Fibroblast of skin of left biceps (primary cell): ENCODE results near the gene FAM163B.

Source experiments
- DNase-seq, 2 experiments: peaks; one replicate each; pipeline ENCODE4 v3.0.0-alpha.2; 2013; ENCODE audit warnings: low read depth in 2 of 2

FAM163B gene

GRCh38 chr9:133616643-133617405 lies 7.6 kb upstream of the FAM163B start:
- no peak for DNase-seq

- DNase-seq = no peak
Observed at GRCh38 chr9:133615606-133616188, 6.5 kb upstream of the FAM163B start.

GRCh38 chr9:133615186-133615585 lies 6.0 kb upstream of the FAM163B start:
- DNase-seq = no peak

- DNase-seq = no peak
Observed at GRCh38 chr9:133614678-133615077, 5.5 kb upstream of the FAM163B start.

GRCh38 chr9:133614056-133614455 lies 4.9 kb upstream of the FAM163B start:
- no peak for DNase-seq

- no peak for DNase-seq
Observed at GRCh38 chr9:133613432-133613831, 4.2 kb upstream of the FAM163B start.

- DNase-seq = no peak
Observed at GRCh38 chr9:133612816-133613215, 3.6 kb upstream of the FAM163B start.

- no peak for DNase-seq
Observed at GRCh38 chr9:133612051-133612450, 2.9 kb upstream of the FAM163B start.

- no peak for DNase-seq
Observed at GRCh38 chr9:133610845-133611244, 1.7 kb upstream of the FAM163B start.

GRCh38 chr9:133608889-133609288 lies 300 bp downstream of the FAM163B start:
- DNase-seq = no peak

GRCh38 chr9:133608382-133608781 lies 807 bp downstream of the FAM163B start:
- no peak for DNase-seq

- no peak for DNase-seq
Observed at GRCh38 chr9:133607976-133608375, 1.2 kb downstream of the FAM163B start.

GRCh38 chr9:133607381-133607780 lies 1.8 kb downstream of the FAM163B start:
- no peak for DNase-seq

GRCh38 chr9:133606708-133607025 lies 2.5 kb downstream of the FAM163B start:
- no peak for DNase-seq

- DNase-seq = no peak
Observed at GRCh38 chr9:133605856-133606707, 3.1 kb downstream of the FAM163B start.

- DNase-seq = no peak
Observed at GRCh38 chr9:133605446-133605845, 3.7 kb downstream of the FAM163B start.

- no peak for DNase-seq
Observed at GRCh38 chr9:133604856-133605255, 4.3 kb downstream of the FAM163B start.

- no peak for DNase-seq
Observed at GRCh38 chr9:133604214-133604613, 5.0 kb downstream of the FAM163B start.

GRCh38 chr9:133603135-133603927 lies 5.9 kb downstream of the FAM163B start:
- DNase-seq = no peak

GRCh38 chr9:133602277-133602676 lies 6.9 kb downstream of the FAM163B start:
- no peak for DNase-seq

- DNase-seq = no peak
Observed at GRCh38 chr9:133601746-133602145, 7.4 kb downstream of the FAM163B start.

GRCh38 chr9:133600739-133601138 lies 8.4 kb downstream of the FAM163B start:
- DNase-seq = no peak
